Thyroid gland (tissue), 4 donors: ENCODE results near the gene MAML1.

ENCODE experiments used
- POLR2A ChIP-seq, 2 donors: fragments of 450-650 bp; IDR thresholded peaks; one replicate each; pipeline ENCODE4 v1.6.1; 2017; ENCODE audit warnings: antibody characterized with exemption in 2 of 2, mild to moderate bottlenecking in 2 of 2, moderate library complexity in 1 of 2
- TF ChIP-seq, protein P1 (sequence below), 6 experiments: fragments of 200-600 bp in 3 of 6; fragments of 450-650 bp in 3 of 6; sonication (generic) in 3 of 6; IDR thresholded peaks; one replicate each; pipeline ENCODE4 v1.5.1; 2016 to 2019; ENCODE audit warnings: antibody characterized with exemption in 6 of 6, mild to moderate bottlenecking in 2 of 6, inconsistent platforms in 1 of 6, moderate library complexity in 1 of 6

DNA sequence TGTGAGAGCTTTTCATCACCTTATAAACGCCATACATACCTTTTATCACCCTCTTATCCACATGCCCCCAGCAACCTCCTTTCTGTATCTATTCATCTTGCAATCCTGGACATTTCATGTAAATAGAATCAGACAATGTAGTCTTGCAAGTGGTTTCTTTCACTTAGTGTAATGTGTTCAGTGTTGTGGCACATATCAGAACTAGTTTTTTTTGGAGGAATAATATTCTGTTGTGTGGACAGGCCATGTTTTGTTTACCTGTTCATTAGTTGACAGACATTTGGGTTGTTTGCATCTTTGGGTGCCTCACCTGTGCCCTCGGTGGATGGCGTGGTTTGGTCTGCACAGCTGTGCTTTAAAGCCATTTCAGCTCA lies 89.4 kb downstream of the MAML1 start:
- TF ChIP-seq, protein P1, sequence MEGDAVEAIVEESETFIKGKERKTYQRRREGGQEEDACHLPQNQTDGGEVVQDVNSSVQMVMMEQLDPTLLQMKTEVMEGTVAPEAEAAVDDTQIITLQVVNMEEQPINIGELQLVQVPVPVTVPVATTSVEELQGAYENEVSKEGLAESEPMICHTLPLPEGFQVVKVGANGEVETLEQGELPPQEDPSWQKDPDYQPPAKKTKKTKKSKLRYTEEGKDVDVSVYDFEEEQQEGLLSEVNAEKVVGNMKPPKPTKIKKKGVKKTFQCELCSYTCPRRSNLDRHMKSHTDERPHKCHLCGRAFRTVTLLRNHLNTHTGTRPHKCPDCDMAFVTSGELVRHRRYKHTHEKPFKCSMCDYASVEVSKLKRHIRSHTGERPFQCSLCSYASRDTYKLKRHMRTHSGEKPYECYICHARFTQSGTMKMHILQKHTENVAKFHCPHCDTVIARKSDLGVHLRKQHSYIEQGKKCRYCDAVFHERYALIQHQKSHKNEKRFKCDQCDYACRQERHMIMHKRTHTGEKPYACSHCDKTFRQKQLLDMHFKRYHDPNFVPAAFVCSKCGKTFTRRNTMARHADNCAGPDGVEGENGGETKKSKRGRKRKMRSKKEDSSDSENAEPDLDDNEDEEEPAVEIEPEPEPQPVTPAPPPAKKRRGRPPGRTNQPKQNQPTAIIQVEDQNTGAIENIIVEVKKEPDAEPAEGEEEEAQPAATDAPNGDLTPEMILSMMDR (IDR thresholded peaks at IDR 0.05), result no peak
- TF ChIP-seq POLR2A (IDR thresholded peaks at IDR 0.05), result no peak
